Measurements from ENCODE around the gene THUMPD2.
"Not testable (repeated sequence)": the region's sequence is repeated elsewhere in the genome, so short reads cannot be mapped to it uniquely, and the experiment has no call there.

The THUMPD2 gene

GRCh38 chr2:39796134-39796533, 17.1 kb upstream of the THUMPD2 start:
- Histone ChIP-seq H3K27me3 (ENCODE audit: insufficient read depth, insufficient read length) (no peaks in the 10 kb centered on the region), H3K9me3 (ENCODE audit: insufficient read depth, low read length) (peaks cover 5% of the 10 kb centered on the region; the same call in 1 of the 2 replicates), H3K9ac (ENCODE audit: insufficient read length, low read depth) (no peak overlapping the region), H3K4me1 (ENCODE audit: insufficient read depth, insufficient read length) (no peaks in the 10 kb centered on the region), H3K36me3 (ENCODE audit: insufficient read depth, insufficient read length, low read length) (no peaks in the 10 kb centered on the region), H3K4me3 (ENCODE audit: insufficient read length, low read depth) (no peak overlapping the region)
- no peak for DNase-seq (ENCODE audit: low read depth, low spot score)
- TF ChIP-seq ZNF274 (IDR thresholded peaks at IDR 0.05; ENCODE audit: low read depth, low read length) (no peak), SUZ12 (IDR thresholded peaks at IDR 0.05; ENCODE audit: extremely low read depth, insufficient read depth, insufficient read length) (no peak), YY1 (IDR thresholded peaks at IDR 0.05; ENCODE audit: insufficient read depth, insufficient read length) (no peak)

GRCh38 chr2:39790216-39790818, 11.3 kb upstream of the THUMPD2 start:
- not testable (repeated sequence) for H3K36me3 ChIP-seq (ENCODE audit: insufficient read depth, insufficient read length, low read length); H3K4me1 ChIP-seq (ENCODE audit: insufficient read depth, insufficient read length); H3K27me3 ChIP-seq (ENCODE audit: insufficient read depth, insufficient read length); H3K4me3 ChIP-seq (ENCODE audit: insufficient read length, low read depth); H3K9ac ChIP-seq (ENCODE audit: insufficient read length, low read depth)
- H3K9me3 ChIP-seq (ENCODE audit: insufficient read depth, low read length): peaks cover 19% of the 10 kb centered on the region; the same call in 1 of the 2 replicates
- DNase-seq (ENCODE audit: low read depth, low spot score): peak; percentile 13

GRCh38 chr2:39787950-39788349, 8.9 kb upstream of the THUMPD2 start:
- TF ChIP-seq YY1 (IDR thresholded peaks at IDR 0.05; ENCODE audit: insufficient read depth, insufficient read length): no peak
- no peak for TF ChIP-seq ZNF274 (IDR thresholded peaks at IDR 0.05; ENCODE audit: low read depth, low read length)
- no peak for TF ChIP-seq SUZ12 (IDR thresholded peaks at IDR 0.05; ENCODE audit: extremely low read depth, insufficient read depth, insufficient read length)
- H3K27me3 ChIP-seq (ENCODE audit: insufficient read depth, insufficient read length): no peaks in the 10 kb centered on the region
- H3K4me1 ChIP-seq (ENCODE audit: insufficient read depth, insufficient read length): no peaks in the 10 kb centered on the region
- H3K4me3 ChIP-seq (ENCODE audit: insufficient read length, low read depth): no peak overlapping the region
- peaks cover 19% of the 10 kb centered on the region; the same call in 1 of the 2 replicates for H3K9me3 ChIP-seq (ENCODE audit: insufficient read depth, low read length)
- H3K9ac ChIP-seq (ENCODE audit: insufficient read length, low read depth): no peak overlapping the region
- no peaks in the 10 kb centered on the region for H3K36me3 ChIP-seq (ENCODE audit: insufficient read depth, insufficient read length, low read length)
- no peak for DNase-seq (ENCODE audit: low read depth, low spot score)

GRCh38 chr2:39786761-39787522, 7.9 kb upstream of the THUMPD2 start:
- Histone ChIP-seq H3K4me3 (ENCODE audit: insufficient read length, low read depth) (no peak overlapping the region), H3K9ac (ENCODE audit: insufficient read length, low read depth) (no peak overlapping the region), H3K36me3 (ENCODE audit: insufficient read depth, insufficient read length, low read length) (no peaks in the 10 kb centered on the region), H3K4me1 (ENCODE audit: insufficient read depth, insufficient read length) (no peaks in the 10 kb centered on the region), H3K9me3 (ENCODE audit: insufficient read depth, low read length) (peaks cover 19% of the 10 kb centered on the region; the same call in 1 of the 2 replicates), H3K27me3 (ENCODE audit: insufficient read depth, insufficient read length) (no peaks in the 10 kb centered on the region)
- TF ChIP-seq SUZ12 (IDR thresholded peaks at IDR 0.05; ENCODE audit: extremely low read depth, insufficient read depth, insufficient read length): no peak
- TF ChIP-seq YY1 (IDR thresholded peaks at IDR 0.05; ENCODE audit: insufficient read depth, insufficient read length): no peak
- TF ChIP-seq ZNF274 (IDR thresholded peaks at IDR 0.05; ENCODE audit: low read depth, low read length): no peak
- no peak for DNase-seq (ENCODE audit: low read depth, low spot score)

GRCh38 chr2:39782591-39782990, 3.5 kb upstream of the THUMPD2 start:
- Histone ChIP-seq H3K9ac (ENCODE audit: insufficient read length, low read depth) (no peak overlapping the region), H3K4me3 (ENCODE audit: insufficient read length, low read depth) (no peak overlapping the region), H3K4me1 (ENCODE audit: insufficient read depth, insufficient read length) (no peaks in the 10 kb centered on the region), H3K36me3 (ENCODE audit: insufficient read depth, insufficient read length, low read length) (no peaks in the 10 kb centered on the region), H3K27me3 (ENCODE audit: insufficient read depth, insufficient read length) (no peaks in the 10 kb centered on the region), H3K9me3 (ENCODE audit: insufficient read depth, low read length) (no peaks in the 10 kb centered on the region)
- no peak for DNase-seq (ENCODE audit: low read depth, low spot score)
- TF ChIP-seq ZNF274 (IDR thresholded peaks at IDR 0.05; ENCODE audit: low read depth, low read length): no peak
- no peak for TF ChIP-seq YY1 (IDR thresholded peaks at IDR 0.05; ENCODE audit: insufficient read depth, insufficient read length)
- TF ChIP-seq SUZ12 (IDR thresholded peaks at IDR 0.05; ENCODE audit: extremely low read depth, insufficient read depth, insufficient read length): no peak

- Histone ChIP-seq H3K27me3 (ENCODE audit: insufficient read depth, insufficient read length) (no peaks in the 10 kb centered on the region), H3K4me1 (ENCODE audit: insufficient read depth, insufficient read length) (no peaks in the 10 kb centered on the region), H3K9ac (ENCODE audit: insufficient read length, low read depth) (no peak overlapping the region), H3K36me3 (ENCODE audit: insufficient read depth, insufficient read length, low read length) (no peaks in the 10 kb centered on the region), H3K4me3 (ENCODE audit: insufficient read length, low read depth) (no peak overlapping the region), H3K9me3 (ENCODE audit: insufficient read depth, low read length) (no peaks in the 10 kb centered on the region)
- no peak for DNase-seq (ENCODE audit: low read depth, low spot score)
- TF ChIP-seq YY1 (IDR thresholded peaks at IDR 0.05; ENCODE audit: insufficient read depth, insufficient read length): no peak
- no peak for TF ChIP-seq SUZ12 (IDR thresholded peaks at IDR 0.05; ENCODE audit: extremely low read depth, insufficient read depth, insufficient read length)
- no peak for TF ChIP-seq ZNF274 (IDR thresholded peaks at IDR 0.05; ENCODE audit: low read depth, low read length)
Observed at GRCh38 chr2:39781697-39782096, 2.6 kb upstream of the THUMPD2 start.

- no peak overlapping the region for H3K9ac ChIP-seq (ENCODE audit: insufficient read length, low read depth)
- H3K4me3 ChIP-seq (ENCODE audit: insufficient read length, low read depth): no peak overlapping the region
- TF ChIP-seq SUZ12 (IDR thresholded peaks at IDR 0.05; ENCODE audit: extremely low read depth, insufficient read depth, insufficient read length) (no peak), ZNF274 (IDR thresholded peaks at IDR 0.05; ENCODE audit: low read depth, low read length) (no peak), YY1 (IDR thresholded peaks at IDR 0.05; ENCODE audit: insufficient read depth, insufficient read length) (no peak)
- no peaks in the 10 kb centered on the region for H3K9me3 ChIP-seq (ENCODE audit: insufficient read depth, low read length)
- DNase-seq (ENCODE audit: low read depth, low spot score): no peak
- no peaks in the 10 kb centered on the region for H3K4me1 ChIP-seq (ENCODE audit: insufficient read depth, insufficient read length)
- no peaks in the 10 kb centered on the region for H3K27me3 ChIP-seq (ENCODE audit: insufficient read depth, insufficient read length)
- H3K36me3 ChIP-seq (ENCODE audit: insufficient read depth, insufficient read length, low read length): no peaks in the 10 kb centered on the region
Observed at GRCh38 chr2:39780825-39781600, 2.0 kb upstream of the THUMPD2 start.
